IMR-90 (cell line): Measurements from ENCODE around the gene SH2B3.

Experiments
- CHD1 ChIP-seq: IDR thresholded peaks from 2 replicates; pipeline ENCODE4 v1.6.1; 2012; ENCODE audit warnings: low read depth, low read length, improper control_type of control experiment
- MAFK ChIP-seq: IDR thresholded peaks from 2 replicates; pipeline ENCODE4 v1.6.1; 2012; ENCODE audit warnings: low read depth, low read length, improper control_type of control experiment
- MAZ ChIP-seq: IDR thresholded peaks from 2 replicates; pipeline ENCODE4 v1.6.1; 2012; ENCODE audit warnings: low read depth, mild to moderate bottlenecking, low read length, improper control_type of control experiment, moderate library complexity, borderline replicate concordance
- MXI1 ChIP-seq: IDR thresholded peaks from 2 replicates; pipeline ENCODE4 v1.6.1; 2012; ENCODE audit warnings: low read depth, mild to moderate bottlenecking, low read length, moderate library complexity, borderline replicate concordance
- POLR2A ChIP-seq: IDR thresholded peaks from 2 replicates; pipeline ENCODE4 v1.6.1; 2012; ENCODE audit warnings: mild to moderate bottlenecking, low read depth, low read length
- RAD21 ChIP-seq: IDR thresholded peaks from 2 replicates; pipeline ENCODE4 v1.6.1; 2012; ENCODE audit warnings: low read length, improper control_type of control experiment
- RCOR1 ChIP-seq: IDR thresholded peaks from 2 replicates; pipeline ENCODE4 v1.6.1; 2012; ENCODE audit warnings: mild to moderate bottlenecking, low read length, improper control_type of control experiment; ENCODE audit not compliant: insufficient replicate concordance
- TF ChIP-seq, protein P1 (sequence below): conservative IDR thresholded peaks from 2 replicates; pipeline ENCODE4 v1.5.1; 2012; ENCODE audit warnings: mild to moderate bottlenecking, low read depth, low read length, improper control_type of control experiment
- TF ChIP-seq, protein P2 (sequence below): fragments of 150-350 bp; IDR thresholded peaks from 2 replicates; pipeline ENCODE4 v1.6.1; 2016; ENCODE audit warnings: low read depth, mild to moderate bottlenecking, low read length, moderate library complexity, borderline replicate concordance
- TF ChIP-seq, protein P3 (sequence below): fragments of 150-350 bp; IDR thresholded peaks from 2 replicates; pipeline ENCODE4 v1.6.1; 2017; ENCODE audit warnings: mild to moderate bottlenecking, antibody characterized with exemption, low read length, low read depth

DNA sequence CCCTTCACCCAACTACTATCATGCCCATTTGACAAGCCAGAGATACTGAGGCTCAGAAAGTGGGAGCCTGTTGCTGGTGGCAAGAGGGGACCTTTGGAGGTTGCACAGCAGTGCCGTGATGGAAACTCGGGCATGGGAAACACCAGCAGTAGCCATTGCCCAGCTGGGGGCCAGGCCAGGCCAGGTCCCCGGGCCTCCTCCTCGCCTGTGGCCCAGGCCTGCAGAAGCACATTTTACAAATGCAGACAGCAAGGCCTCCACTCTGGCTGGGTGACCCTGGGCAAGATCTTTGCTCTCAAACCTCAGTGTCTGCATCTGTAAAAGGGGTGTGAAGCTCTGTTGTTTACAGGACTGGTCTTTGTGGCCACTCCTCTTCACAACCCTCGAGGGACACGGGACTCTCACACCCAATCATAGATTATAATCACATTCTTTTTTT is 4.5 kb upstream of the SH2B3 start:
- TF ChIP-seq, protein P1, sequence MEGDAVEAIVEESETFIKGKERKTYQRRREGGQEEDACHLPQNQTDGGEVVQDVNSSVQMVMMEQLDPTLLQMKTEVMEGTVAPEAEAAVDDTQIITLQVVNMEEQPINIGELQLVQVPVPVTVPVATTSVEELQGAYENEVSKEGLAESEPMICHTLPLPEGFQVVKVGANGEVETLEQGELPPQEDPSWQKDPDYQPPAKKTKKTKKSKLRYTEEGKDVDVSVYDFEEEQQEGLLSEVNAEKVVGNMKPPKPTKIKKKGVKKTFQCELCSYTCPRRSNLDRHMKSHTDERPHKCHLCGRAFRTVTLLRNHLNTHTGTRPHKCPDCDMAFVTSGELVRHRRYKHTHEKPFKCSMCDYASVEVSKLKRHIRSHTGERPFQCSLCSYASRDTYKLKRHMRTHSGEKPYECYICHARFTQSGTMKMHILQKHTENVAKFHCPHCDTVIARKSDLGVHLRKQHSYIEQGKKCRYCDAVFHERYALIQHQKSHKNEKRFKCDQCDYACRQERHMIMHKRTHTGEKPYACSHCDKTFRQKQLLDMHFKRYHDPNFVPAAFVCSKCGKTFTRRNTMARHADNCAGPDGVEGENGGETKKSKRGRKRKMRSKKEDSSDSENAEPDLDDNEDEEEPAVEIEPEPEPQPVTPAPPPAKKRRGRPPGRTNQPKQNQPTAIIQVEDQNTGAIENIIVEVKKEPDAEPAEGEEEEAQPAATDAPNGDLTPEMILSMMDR = no peak
- TF ChIP-seq POLR2A = no peak
- TF ChIP-seq CHD1 = no peak
- TF ChIP-seq, protein P2, sequence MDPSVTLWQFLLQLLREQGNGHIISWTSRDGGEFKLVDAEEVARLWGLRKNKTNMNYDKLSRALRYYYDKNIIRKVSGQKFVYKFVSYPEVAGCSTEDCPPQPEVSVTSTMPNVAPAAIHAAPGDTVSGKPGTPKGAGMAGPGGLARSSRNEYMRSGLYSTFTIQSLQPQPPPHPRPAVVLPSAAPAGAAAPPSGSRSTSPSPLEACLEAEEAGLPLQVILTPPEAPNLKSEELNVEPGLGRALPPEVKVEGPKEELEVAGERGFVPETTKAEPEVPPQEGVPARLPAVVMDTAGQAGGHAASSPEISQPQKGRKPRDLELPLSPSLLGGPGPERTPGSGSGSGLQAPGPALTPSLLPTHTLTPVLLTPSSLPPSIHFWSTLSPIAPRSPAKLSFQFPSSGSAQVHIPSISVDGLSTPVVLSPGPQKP = no peak
- no peak for TF ChIP-seq MXI1
- TF ChIP-seq RCOR1 = no peak
- TF ChIP-seq, protein P3, sequence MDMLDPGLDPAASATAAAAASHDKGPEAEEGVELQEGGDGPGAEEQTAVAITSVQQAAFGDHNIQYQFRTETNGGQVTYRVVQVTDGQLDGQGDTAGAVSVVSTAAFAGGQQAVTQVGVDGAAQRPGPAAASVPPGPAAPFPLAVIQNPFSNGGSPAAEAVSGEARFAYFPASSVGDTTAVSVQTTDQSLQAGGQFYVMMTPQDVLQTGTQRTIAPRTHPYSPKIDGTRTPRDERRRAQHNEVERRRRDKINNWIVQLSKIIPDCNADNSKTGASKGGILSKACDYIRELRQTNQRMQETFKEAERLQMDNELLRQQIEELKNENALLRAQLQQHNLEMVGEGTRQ = no peak
- no peak for TF ChIP-seq MAFK
- TF ChIP-seq RAD21 = no peak
- no peak for TF ChIP-seq MAZ
